Endothelial cell of umbilical vein (primary cell): ENCODE measurements around the gene EIF2B5. TPM values are rescaled to one million over a fixed set of nuclear protein-coding genes. Genes with fewer than 3 reads are reported as not detected.

ENCODE experiments used
- BruUV-seq: library from RNA; stranded (reverse); fragments of 400-500 nt; replicated peaks from 2 replicates; lab custom pipeline; 2021; lab: Mats Ljungman, UMichigan
- CTCF ChIA-PET: fragments of 300-600, 350-600 bp; sonication (Branson Sonifier 250); formaldehyde crosslinking; loops from one replicate; lab custom pipeline; 2021; ENCODE audit warnings: antibody characterized with exemption, inconsistent platforms; lab: Charles Lee
- POLR2A ChIA-PET: fragments of 300-600, 350-600 bp; sonication (Branson Sonifier 250); formaldehyde crosslinking; loops from one replicate; lab custom pipeline; 2021; ENCODE audit warnings: antibody characterized with exemption, inconsistent platforms; lab: Charles Lee
- DNase-seq: peaks from one replicate; pipeline ENCODE4 v3.0.0-alpha.2; 2011; ENCODE audit warnings: low read depth, low spot score
- FAIRE-seq: peaks from 2 replicates; lab custom pipeline; 2011; peaks lifted over from hg19 to GRCh38; lab: Jason Lieb, UNC
- H2AFZ ChIP-seq: 2 replicates; pipeline ENCODE4 v1.6.0; 2012; ENCODE audit warnings: low read depth, low read length, control low read depth, inconsistent platforms
- H3K27ac ChIP-seq: 2 replicates; pipeline ENCODE4 v1.5.1; 2011; ENCODE audit warnings: low read depth, mild to moderate bottlenecking, control low read depth, low read length, moderate library complexity; ENCODE audit not compliant: insufficient read depth
- H3K27me3 ChIP-seq, 2 experiments: 2 replicates each; pipeline versions ENCODE4 v1.6.0 to v1.6.1; 2011; ENCODE audit warnings: low read length in 2 of 2, mixed read lengths in 1 of 2; ENCODE audit not compliant: control insufficient read depth in 2 of 2, insufficient read depth in 2 of 2
- H3K36me3 ChIP-seq, 2 experiments: 2 replicates in 1 of 2; 3 replicates in 1 of 2; pipeline ENCODE4 v1.5.1; 2011; ENCODE audit warnings: low read length in 2 of 2, mild to moderate bottlenecking in 1 of 2, moderate library complexity in 1 of 2; ENCODE audit not compliant: control insufficient read depth in 2 of 2, insufficient read depth in 2 of 2; ENCODE audit errors: extremely low read depth in 1 of 2
- H3K4me1 ChIP-seq: 3 replicates; pipeline ENCODE4 v1.5.1; 2011; ENCODE audit warnings: mild to moderate bottlenecking, low read length; ENCODE audit not compliant: control insufficient read depth, insufficient read depth; ENCODE audit errors: extremely low read depth
- H3K4me2 ChIP-seq: 2 replicates; pipeline ENCODE4 v1.6.1; 2011; ENCODE audit warnings: low read length, control low read depth, mixed read lengths; ENCODE audit not compliant: insufficient read depth
- H3K4me3 ChIP-seq, 3 experiments: fragments of 200-600 bp in 1 of 3; sonication (generic), shearing (Covaris generic) in 1 of 3; replicated peaks in 1 of 3; 2 replicates each; pipeline ENCODE4 v1.5.1; 2011 to 2016; ENCODE audit warnings: control low read depth in 3 of 3, low read length in 3 of 3, mild to moderate bottlenecking in 2 of 3, inconsistent platforms in 1 of 3, low read depth in 1 of 3, moderate library complexity in 1 of 3; ENCODE audit not compliant: insufficient read depth in 1 of 3
- H3K79me2 ChIP-seq: 2 replicates; pipeline ENCODE4 v1.6.0; 2012; ENCODE audit warnings: low read length, inconsistent platforms; ENCODE audit not compliant: control insufficient read depth, insufficient read depth
- H3K9ac ChIP-seq: replicated peaks from 2 replicates; pipeline ENCODE3; 2011; ENCODE audit warnings: low read length, control low read depth; ENCODE audit not compliant: insufficient read depth; ENCODE audit errors: extremely low read depth
- H3K9me1 ChIP-seq: replicated peaks from 3 replicates; pipeline ENCODE4 v1.6.0; 2011; ENCODE audit warnings: mild to moderate bottlenecking, low read length; ENCODE audit not compliant: control insufficient read depth, insufficient read depth; ENCODE audit errors: extremely low read depth
- H3K9me3 ChIP-seq: replicated peaks from 2 replicates; pipeline ENCODE4 v1.5.1; 2012; ENCODE audit warnings: low read length, inconsistent platforms; ENCODE audit not compliant: control insufficient read depth, insufficient read depth
- H4K20me1 ChIP-seq: replicated peaks from 2 replicates; pipeline ENCODE3; 2011; ENCODE audit warnings: mild to moderate bottlenecking, low read length; ENCODE audit not compliant: control insufficient read depth, insufficient read depth; ENCODE audit errors: extremely low read depth
- EZH2 ChIP-seq: IDR thresholded peaks from 2 replicates; pipeline ENCODE4 v1.6.1; 2012; ENCODE audit warnings: borderline replicate concordance, low read depth, mild to moderate bottlenecking, moderate library complexity, low read length, inconsistent platforms; ENCODE audit not compliant: severe bottlenecking
- FOS ChIP-seq: IDR thresholded peaks from 2 replicates; pipeline ENCODE4 v1.6.1; 2011; ENCODE audit warnings: mild to moderate bottlenecking, low read length, moderate library complexity, borderline replicate concordance; ENCODE audit not compliant: insufficient read depth
- GATA2 ChIP-seq: IDR thresholded peaks from 2 replicates; pipeline ENCODE4 v1.7.0; 2011; ENCODE audit warnings: low read depth, mild to moderate bottlenecking, moderate library complexity, mixed read lengths, low read length; ENCODE audit not compliant: insufficient read length, insufficient read depth
- JUN ChIP-seq: IDR thresholded peaks from 2 replicates; pipeline ENCODE4 v1.6.1; 2011; ENCODE audit warnings: borderline replicate concordance, low read depth; ENCODE audit not compliant: insufficient read length, insufficient read depth
- MAX ChIP-seq: IDR thresholded peaks from 2 replicates; pipeline ENCODE4 v1.6.1; 2011; ENCODE audit not compliant: insufficient read depth, insufficient read length
- MYC ChIP-seq: IDR thresholded peaks from one replicate; pipeline ENCODE4 v1.6.1; 2011; ENCODE audit warnings: mild to moderate bottlenecking, low read depth, low read length
- POLR2A ChIP-seq: IDR thresholded peaks from 2 replicates; pipeline ENCODE4 v1.6.1; 2012; ENCODE audit warnings: low read depth, mild to moderate bottlenecking, control low read depth, low read length
- POLR2AphosphoS5 ChIP-seq: IDR thresholded peaks from 2 replicates; pipeline ENCODE4 v1.6.1; 2012; ENCODE audit warnings: low read depth, mild to moderate bottlenecking, control low read depth, low read length, moderate library complexity; ENCODE audit not compliant: insufficient read depth
- dilution Hi-C: fragments of 300-500 bp; cut with MboI; formaldehyde crosslinking; loops from one replicate; pipeline ENCODE4 v1.15.0; 2019; ENCODE audit warnings: low sequenced_read_pairs; ENCODE audit not compliant: extremely low pct_ligation_motif_present
- intact Hi-C: fragments of 100-400 bp; cut with micrococcal nuclease; formaldehyde crosslinking; loops from one replicate; pipeline ENCODE4 v1.10.0; 2022
- polyA plus RNA-seq, 4 experiments: library from polyadenylated mRNA; depleted of rRNA in 3 of 4; stranded (reverse) in 3 of 4; unstranded in 1 of 4; fragments of >200 nt; gene quantifications; 2 replicates each; pipeline versions ENCODE4 v1.2.1 to v1.2.3, GENCODE V29; 2011 to 2012; ENCODE audit warnings: missing spikeins in 1 of 4
- total RNA-seq: library from RNA; stranded (reverse); gene quantifications from 2 replicates; pipeline ENCODE4 v1.2.3, GENCODE V29; 2021
- TF ChIP-seq, protein P1 (sequence below), 2 donors: IDR thresholded peaks; 1 replicate in 1 of 2; 2 replicates in 1 of 2; pipeline ENCODE4 v1.5.1; 2011; ENCODE audit warnings: low read length in 2 of 2, mild to moderate bottlenecking in 2 of 2, moderate library complexity in 2 of 2, control low read depth in 1 of 2, inconsistent platforms in 1 of 2, low read depth in 1 of 2; ENCODE audit not compliant: insufficient read depth in 1 of 2; ENCODE audit errors: extremely low read depth in 1 of 2

Gene EIF2B5
- total and polyA plus RNA-seq, 2 donors (not counting 3 experiments of a cell fraction or from before 2014, with no cell fraction given): 42.7 to 44.7 TPM

- intact Hi-C loops (loop anchor here (1.0 kb wide), 1 partner anchor 94 kb away; no protein-coding TSS in a partner anchor), dilution Hi-C loops (no loop called here)
- no peaks in the 10 kb centered on the region for H3K36me3 ChIP-seq
- peaks cover 53% of the 10 kb centered on the region for H3K79me2 ChIP-seq
- peak; percentile 68 for FAIRE-seq
- no peaks in the 10 kb centered on the region for H3K9me1 ChIP-seq
- no peak overlapping the region for H2AFZ ChIP-seq
- peak; percentile 46 for DNase-seq
- H3K4me3 ChIP-seq: peak overlapping the region; percentile 78 to 87 (median 83)
- BruUV-seq: no TSS peak
- no peaks in the 10 kb centered on the region for H3K9me3 ChIP-seq
- TF ChIP-seq JUN: no peak
- TF ChIP-seq MYC: no peak
- TF ChIP-seq EZH2: no peak
- TF ChIP-seq, protein P1, sequence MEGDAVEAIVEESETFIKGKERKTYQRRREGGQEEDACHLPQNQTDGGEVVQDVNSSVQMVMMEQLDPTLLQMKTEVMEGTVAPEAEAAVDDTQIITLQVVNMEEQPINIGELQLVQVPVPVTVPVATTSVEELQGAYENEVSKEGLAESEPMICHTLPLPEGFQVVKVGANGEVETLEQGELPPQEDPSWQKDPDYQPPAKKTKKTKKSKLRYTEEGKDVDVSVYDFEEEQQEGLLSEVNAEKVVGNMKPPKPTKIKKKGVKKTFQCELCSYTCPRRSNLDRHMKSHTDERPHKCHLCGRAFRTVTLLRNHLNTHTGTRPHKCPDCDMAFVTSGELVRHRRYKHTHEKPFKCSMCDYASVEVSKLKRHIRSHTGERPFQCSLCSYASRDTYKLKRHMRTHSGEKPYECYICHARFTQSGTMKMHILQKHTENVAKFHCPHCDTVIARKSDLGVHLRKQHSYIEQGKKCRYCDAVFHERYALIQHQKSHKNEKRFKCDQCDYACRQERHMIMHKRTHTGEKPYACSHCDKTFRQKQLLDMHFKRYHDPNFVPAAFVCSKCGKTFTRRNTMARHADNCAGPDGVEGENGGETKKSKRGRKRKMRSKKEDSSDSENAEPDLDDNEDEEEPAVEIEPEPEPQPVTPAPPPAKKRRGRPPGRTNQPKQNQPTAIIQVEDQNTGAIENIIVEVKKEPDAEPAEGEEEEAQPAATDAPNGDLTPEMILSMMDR (IDR thresholded peaks at IDR 0.05; ENCODE audit: extremely low read depth in 1 of 2, insufficient read depth in 1 of 2, low read depth in 1 of 2, low read length in 2 of 2): no peak
- no peak for TF ChIP-seq FOS
- no peak for TF ChIP-seq MAX
- no peak for TF ChIP-seq POLR2A
- no peak for TF ChIP-seq POLR2AphosphoS5
- no peak for TF ChIP-seq GATA2
- H3K4me2 ChIP-seq: peak overlapping the region; percentile 97
- H3K27ac ChIP-seq: peak overlapping the region; percentile 41
- peaks cover 3% of the 10 kb centered on the region for H4K20me1 ChIP-seq
- H3K4me1 ChIP-seq: peaks cover 25% of the 10 kb centered on the region
- peak overlapping the region; percentile 80 for H3K9ac ChIP-seq
- POLR2A ChIA-PET: interaction anchor here (0.7 to 1.1 kb wide), 2 partner anchors 17 to 18 kb away, joined by 3 to 6 read pairs; partner anchors contain the start of gene AP2M1
- H3K27me3 ChIP-seq: no peaks in the 10 kb centered on the region
- CTCF ChIA-PET: interaction anchor here (0.5 to 2.6 kb wide), 4 partner anchors 11 to 272 kb away, joined by 3 to 11 read pairs (median 5); partner anchors contain the start of genes EIF2B5 and PARL
Observed at GRCh38 chr3:184156522-184156955, 21.4 kb downstream of the EIF2B5 start.
